ENCODE measurements around the gene TAPBPL. TPM values are rescaled to one million over a fixed set of nuclear protein-coding genes. Genes with fewer than 3 reads are reported as not detected.
A peak's percentile ranks its signal among the peaks of the same experiment; 100 is the strongest.
"Not testable (repeated sequence)": the region's sequence is repeated elsewhere in the genome, so short reads cannot be mapped to it uniquely, and the experiment has no call there.

The TAPBPL gene
- total RNA-seq, 1 experiment from 2014 or later: 15.4 TPM

DNA sequence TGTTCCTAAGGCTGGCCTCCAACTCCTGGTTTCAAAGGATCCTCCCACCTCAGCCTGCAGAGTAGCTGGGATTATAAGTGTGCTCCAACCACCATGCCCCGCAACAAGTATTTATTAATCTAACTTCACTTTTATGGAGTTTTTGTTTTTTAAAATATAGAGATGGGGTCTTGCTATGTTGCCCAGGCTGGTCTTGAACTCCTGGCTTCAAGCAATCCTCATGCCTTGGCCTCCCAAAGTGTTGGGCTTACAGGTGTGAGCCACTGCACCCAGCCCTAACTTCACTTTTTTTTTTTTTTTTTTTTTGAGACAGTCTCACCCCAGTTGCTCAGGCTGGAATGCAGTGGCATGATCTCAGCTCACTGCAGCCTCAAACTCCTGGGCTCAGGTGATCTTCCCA is 38.8 kb downstream of the TAPBPL start:
- DNase-seq (ENCODE audit: low read depth): not testable (repeated sequence)

DNA sequence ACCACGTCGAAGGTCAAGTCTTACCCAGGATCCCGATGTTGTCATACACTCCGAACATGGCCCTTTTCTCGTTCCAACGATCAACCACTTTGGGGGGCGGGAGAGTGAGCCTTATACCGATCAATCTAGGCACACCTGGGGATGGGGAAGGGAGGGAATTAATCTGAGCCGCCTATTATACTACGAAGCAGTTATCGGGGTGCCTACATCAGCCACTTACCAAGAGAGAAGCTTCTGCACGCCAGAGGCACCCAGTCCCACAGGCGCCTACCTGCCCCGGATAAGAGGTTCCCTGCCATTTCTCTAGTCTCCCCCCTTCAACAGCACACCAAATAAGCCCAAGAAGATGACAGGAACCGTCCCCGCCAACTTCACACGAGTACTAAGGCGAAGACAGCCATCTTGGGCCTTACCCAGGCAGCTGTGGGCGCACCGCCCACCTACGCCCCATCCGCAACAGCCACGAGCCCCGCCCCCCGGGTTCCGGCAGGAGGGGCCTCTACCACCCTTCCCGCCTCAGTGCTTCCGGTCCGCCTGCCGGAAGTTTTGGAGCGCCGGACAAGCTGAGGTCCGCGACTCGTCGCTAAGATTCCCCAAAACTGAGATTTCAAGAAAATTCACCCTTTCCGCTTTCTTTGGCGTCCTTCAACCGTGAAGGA is 41.1 kb downstream of the TAPBPL start, which contains the start of gene MRPL51:
TSS of gene MRPL51 (minus strand) at position 425 of the 659 bp plus-strand sequence. CDS start at position 299, 126 bp downstream.
- DNase-seq (ENCODE audit: low read depth): peak; percentile 93

DNA sequence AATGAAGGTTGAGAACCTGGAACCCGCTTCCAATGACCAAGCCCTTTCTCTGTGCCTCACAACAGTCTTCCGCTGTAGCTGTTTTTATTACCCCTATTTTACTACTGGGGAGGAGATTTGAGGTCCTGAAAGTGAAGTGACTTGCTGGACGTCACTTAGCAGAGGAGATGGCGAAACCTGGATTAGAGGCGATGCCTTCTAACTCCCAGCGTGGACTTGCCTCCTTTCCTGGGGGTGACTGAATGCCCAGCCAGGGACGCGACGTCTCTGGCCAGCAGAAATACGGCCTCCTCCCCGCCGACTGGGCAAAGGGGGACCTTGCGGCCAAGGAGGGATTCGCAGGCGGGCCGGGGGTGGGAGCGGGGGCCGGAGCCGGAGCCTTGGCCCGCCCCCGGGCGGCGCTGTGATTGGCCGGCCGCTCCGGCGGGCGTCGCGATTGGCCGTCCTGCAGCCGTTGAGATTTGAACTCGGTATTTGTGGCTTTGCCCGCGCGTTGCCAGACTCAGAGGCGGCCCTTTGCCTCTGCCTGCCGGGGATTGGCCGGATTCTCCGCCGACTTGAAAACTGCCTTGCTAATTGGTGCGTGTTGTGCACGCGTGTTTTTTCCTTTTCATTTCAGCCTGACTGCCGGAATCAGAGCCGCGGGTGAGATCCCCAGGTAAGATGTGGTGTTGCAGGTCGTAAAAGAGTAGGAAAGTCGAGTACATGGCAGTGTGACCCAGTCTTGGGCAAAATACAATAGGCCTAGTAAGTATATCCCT is 41.8 kb downstream of the TAPBPL start, which contains the start of gene NCAPD2:
TSS of gene NCAPD2 (plus strand) at position 606 of the 761 bp plus-strand sequence. CDS start 997 bp downstream, outside the sequence.
- peak; percentile 96 for DNase-seq (ENCODE audit: low read depth)

DNA sequence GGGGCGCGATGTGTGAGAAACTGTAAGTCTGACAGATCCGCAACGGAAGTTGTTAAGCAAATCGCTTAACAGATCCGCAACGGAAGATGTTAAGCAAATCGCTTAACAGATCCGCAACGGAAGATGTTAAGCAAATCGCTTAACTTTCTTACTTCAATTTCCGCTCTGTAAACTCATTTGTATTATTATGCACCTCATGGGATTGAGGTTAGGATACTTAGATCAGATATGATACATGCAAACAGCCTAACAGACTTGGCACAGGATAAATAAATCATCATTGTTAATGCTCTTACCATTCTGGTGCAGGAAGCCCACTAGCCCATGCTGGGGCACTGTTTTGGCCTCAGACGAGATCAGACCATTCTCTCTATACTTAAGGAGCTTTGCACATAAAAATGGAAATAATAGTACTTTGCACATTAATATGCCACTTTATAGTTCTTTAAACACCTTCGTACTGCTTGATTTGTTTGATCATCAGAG is 42.5 kb downstream of the TAPBPL start:
- DNase-seq (ENCODE audit: low read depth): no peak

DNA sequence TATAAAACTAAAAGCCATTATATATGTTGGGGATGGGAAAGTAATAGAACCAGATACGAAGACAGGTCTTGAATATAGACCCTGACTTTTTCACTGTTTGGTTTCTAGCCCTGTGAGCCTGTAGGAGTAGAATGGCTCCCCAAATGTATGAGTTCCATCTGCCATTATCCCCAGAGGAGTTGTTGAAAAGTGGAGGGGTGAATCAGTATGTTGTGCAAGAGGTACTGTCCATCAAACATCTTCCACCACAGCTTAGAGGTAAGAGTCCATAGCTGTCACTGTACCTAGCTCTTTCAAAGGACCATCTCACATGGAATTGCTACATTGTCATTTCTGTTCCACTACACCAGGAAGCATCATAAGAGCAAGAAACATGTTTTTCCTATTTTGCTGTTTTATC is 43.1 kb downstream of the TAPBPL start:
- DNase-seq (ENCODE audit: low read depth): peak; percentile 11

DNA sequence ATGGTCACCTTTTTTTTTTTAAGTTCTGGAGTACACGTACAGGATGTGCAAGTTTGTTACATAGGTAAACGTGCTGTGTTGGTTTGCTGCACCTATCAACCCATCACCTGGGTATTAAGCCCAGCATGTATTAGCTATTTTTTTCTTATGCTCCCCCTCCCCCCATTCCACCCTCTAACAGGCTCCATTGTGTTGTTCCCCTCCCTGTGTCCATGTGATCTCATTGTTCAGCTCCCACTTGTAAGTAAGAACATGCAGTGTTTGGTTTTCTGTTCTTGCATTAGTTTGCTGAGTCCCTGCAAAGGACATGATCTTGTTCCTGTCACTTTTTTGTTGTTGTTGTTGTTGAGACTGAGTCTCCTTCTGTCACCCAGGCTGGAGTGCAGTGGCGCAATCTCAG is 45.4 kb downstream of the TAPBPL start:
- DNase-seq (ENCODE audit: low read depth): not testable (repeated sequence)

DNA sequence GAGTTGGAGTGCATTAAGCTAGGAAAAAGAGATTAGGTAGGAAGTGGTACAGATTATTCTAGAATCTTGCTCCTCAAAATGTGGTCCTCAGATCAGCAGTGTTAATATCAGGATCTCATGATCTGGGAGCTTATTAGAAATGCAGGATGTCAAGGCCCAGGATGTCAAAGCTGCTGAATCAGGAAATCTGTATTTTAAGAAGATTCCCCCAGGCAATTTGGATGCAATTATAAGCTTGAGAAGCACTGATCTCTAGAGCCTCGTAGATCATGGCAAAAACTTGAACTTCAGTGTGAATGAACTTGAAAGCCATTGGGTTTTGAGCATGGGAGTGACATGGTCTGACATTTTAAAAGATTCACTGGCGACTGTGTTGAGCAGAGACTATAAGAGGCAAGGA is 48.6 kb downstream of the TAPBPL start:
- DNase-seq (ENCODE audit: low read depth): no peak

DNA sequence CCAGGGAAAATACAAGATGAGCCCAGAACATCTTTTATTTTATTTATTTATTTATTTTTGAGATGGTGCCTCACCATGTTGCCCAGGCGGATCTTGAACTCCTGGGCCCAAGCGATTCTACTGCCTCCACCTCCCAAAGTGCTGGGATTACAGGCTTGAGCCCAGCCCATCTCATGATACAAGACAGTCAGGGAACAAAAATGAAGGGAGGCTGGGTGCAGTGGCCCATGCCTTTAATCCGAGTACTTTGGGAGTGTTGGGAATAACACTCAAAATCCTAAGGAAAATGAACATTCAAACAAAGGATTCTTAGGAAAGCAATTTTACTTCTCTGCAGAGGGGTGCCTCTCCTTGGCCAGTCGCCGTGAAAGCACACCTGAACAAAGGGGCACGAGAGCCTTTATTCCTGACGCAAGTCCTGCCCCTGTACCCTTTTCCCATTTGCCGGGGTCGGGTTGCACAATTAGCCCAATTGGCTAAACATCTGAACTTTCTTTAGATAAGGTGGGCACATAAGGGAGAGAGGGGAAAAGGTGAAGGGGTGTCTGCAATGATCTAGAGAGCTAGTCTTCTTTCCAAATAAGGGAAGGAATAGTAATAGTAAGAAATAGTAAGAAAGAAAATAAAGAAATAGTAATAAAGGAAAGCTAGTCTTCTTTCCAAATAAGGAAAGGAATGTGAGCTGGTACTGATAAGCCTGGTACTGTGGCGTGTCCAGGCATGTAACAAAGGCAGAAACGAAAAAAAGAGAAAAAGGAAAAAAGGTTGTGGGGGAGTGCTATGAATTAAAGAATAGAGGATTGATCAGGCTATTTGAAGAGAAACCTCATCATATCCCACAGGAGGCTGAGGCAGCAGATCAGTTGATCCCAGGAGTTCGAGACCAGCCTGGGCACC is 55.5 kb downstream of the TAPBPL start:
- DNase-seq (ENCODE audit: low read depth): no peak

DNA sequence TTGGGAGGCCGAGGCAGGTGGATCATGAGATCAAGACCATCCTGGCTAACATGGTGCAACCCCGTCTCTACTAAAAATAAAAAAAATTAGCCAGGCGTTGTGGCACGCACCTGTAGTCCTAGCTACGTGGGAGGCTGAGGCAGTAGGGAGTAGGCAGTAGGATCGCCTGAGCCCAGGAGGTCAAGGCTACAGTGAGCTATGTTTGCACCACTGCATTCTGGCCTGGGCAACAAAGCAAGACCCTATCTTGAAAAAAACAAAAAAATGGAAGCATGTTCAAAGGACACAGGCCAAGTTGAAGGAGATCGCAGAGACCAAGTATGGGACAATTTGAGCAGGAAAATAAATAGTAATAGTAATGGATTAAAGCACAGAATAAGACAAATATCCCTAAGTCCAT is 56.2 kb downstream of the TAPBPL start:
- DNase-seq (ENCODE audit: low read depth): no peak

Other genes with a start within 250 kb of the TAPBPL start
- gene PLEKHG6, start 141.4 kb upstream of the TAPBPL start, total RNA-seq (2014; rRNA removed; shearing (Covaris generic)): not detected in 2 replicates
- gene TNFRSF1A, start 110.0 kb upstream of the TAPBPL start, total RNA-seq (2014; rRNA removed; shearing (Covaris generic)): 91.2 and 124 TPM in 2 replicates
- not detected in 2 replicates for gene SCNN1A, start 76.5 kb upstream of the TAPBPL start, total RNA-seq (2014; rRNA removed; shearing (Covaris generic))
- 32.3 and 51.3 TPM in 2 replicates for gene LTBR, start 67.9 kb upstream of the TAPBPL start, total RNA-seq (2014; rRNA removed; shearing (Covaris generic))
- gene CD27, start 7.1 kb upstream of the TAPBPL start, total RNA-seq (2014; rRNA removed; shearing (Covaris generic)): not detected in 2 replicates
- gene VAMP1, start 18.6 kb downstream of the TAPBPL start, total RNA-seq (2014; rRNA removed; shearing (Covaris generic)): 3.1 and 4.1 TPM in 2 replicates
- gene MRPL51, start 41.2 kb downstream of the TAPBPL start, total RNA-seq (2014; rRNA removed; shearing (Covaris generic)): 184 and 197 TPM in 2 replicates
- gene NCAPD2, start 42.1 kb downstream of the TAPBPL start, total RNA-seq (2014; rRNA removed; shearing (Covaris generic)): 92.1 and 106 TPM in 2 replicates
- 8,506 and 8,626 TPM in 2 replicates for gene GAPDH, start 82.5 kb downstream of the TAPBPL start, total RNA-seq (2014; rRNA removed; shearing (Covaris generic))
- 5.8 and 8.6 TPM in 2 replicates for gene IFFO1, start 104.0 kb downstream of the TAPBPL start, total RNA-seq (2014; rRNA removed; shearing (Covaris generic))
- gene NOP2, start 116.2 kb downstream of the TAPBPL start, total RNA-seq (2014; rRNA removed; shearing (Covaris generic)): 14.2 and 17.8 TPM in 2 replicates
- gene CHD4, start 155.3 kb downstream of the TAPBPL start, total RNA-seq (2014; rRNA removed; shearing (Covaris generic)): 167 and 180 TPM in 2 replicates
- gene LPAR5, start 183.9 kb downstream of the TAPBPL start, total RNA-seq (2014; rRNA removed; shearing (Covaris generic)): not detected in 2 replicates
- 0.48 TPM in 1 of 2 replicates, not detected in the other for gene ACRBP, start 195.4 kb downstream of the TAPBPL start, total RNA-seq (2014; rRNA removed; shearing (Covaris generic))
- 32.7 and 33.3 TPM in 2 replicates for gene ING4, start 211.1 kb downstream of the TAPBPL start, total RNA-seq (2014; rRNA removed; shearing (Covaris generic))
- gene ZNF384, start 237.3 kb downstream of the TAPBPL start, total RNA-seq (2014; rRNA removed; shearing (Covaris generic)): 13.7 and 18.0 TPM in 2 replicates
- gene PIANP, start 248.8 kb downstream of the TAPBPL start, total RNA-seq (2014; rRNA removed; shearing (Covaris generic)): 0.12 and 1.5 TPM in 2 replicates

Data from RPMI7951 (cell line).